ENCODE results near the gene AQP2.

AQP2 gene

GRCh38 chr12:49969027-49969426 lies 18.5 kb downstream of the AQP2 start:
- no peak overlapping the region for H3K4me3 ChIP-seq (ENCODE audit: control insufficient read depth, low read depth, low read length)
- no peak for DNase-seq (ENCODE audit: low read depth)
- TF ChIP-seq, protein P1, sequence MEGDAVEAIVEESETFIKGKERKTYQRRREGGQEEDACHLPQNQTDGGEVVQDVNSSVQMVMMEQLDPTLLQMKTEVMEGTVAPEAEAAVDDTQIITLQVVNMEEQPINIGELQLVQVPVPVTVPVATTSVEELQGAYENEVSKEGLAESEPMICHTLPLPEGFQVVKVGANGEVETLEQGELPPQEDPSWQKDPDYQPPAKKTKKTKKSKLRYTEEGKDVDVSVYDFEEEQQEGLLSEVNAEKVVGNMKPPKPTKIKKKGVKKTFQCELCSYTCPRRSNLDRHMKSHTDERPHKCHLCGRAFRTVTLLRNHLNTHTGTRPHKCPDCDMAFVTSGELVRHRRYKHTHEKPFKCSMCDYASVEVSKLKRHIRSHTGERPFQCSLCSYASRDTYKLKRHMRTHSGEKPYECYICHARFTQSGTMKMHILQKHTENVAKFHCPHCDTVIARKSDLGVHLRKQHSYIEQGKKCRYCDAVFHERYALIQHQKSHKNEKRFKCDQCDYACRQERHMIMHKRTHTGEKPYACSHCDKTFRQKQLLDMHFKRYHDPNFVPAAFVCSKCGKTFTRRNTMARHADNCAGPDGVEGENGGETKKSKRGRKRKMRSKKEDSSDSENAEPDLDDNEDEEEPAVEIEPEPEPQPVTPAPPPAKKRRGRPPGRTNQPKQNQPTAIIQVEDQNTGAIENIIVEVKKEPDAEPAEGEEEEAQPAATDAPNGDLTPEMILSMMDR (conservative IDR thresholded peaks at IDR 0.05; ENCODE audit: control insufficient read depth, insufficient read depth, low read depth, low read length) = no peak

DNA sequence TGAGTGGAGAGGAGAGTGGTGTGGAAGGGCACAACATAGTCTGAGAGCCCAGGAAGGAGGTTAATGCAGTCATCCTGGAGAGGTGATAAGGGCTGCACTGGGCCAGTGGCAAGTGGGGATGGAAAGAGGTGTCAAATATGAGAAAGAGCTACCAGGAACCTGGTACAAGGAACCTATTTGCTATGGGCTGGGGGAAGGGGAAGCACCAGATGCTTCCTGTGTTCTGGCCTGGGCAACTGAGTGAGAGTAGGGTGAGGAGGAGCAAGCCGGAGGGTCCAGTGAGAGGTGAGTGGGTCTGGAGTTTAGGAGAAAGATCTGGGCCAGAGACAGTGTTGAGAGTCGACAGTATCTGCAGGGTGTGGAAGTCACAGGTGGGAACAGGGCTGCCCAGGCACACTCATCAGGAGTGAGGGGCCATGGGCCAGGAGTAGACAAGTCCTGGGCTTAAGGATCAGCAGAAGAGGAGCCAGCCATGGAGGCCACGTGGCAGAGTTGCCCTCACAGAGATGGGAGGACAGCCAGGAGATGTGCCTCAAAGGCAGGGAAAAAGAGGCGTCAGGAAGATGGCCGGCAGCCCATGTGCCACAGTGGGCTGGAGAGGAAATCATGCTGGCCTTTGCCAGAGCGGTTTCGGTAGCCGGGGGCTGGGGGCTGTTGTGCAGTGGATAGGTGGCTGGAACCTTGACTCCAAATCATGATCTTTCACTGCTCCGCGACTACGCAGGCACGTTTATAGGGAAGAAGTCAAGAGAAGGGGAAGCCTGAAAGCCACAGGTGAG lies 19.3 kb downstream of the AQP2 start:
- no peak for DNase-seq (ENCODE audit: low read depth)
- TF ChIP-seq, protein P1 (conservative IDR thresholded peaks at IDR 0.05; ENCODE audit: control insufficient read depth, insufficient read depth, low read depth, low read length) = no peak
- H3K4me3 ChIP-seq (ENCODE audit: control insufficient read depth, low read depth, low read length) = no peak overlapping the region

GRCh38 chr12:49970658-49971057 lies 20.1 kb downstream of the AQP2 start:
- no peak overlapping the region for H3K4me3 ChIP-seq (ENCODE audit: control insufficient read depth, low read depth, low read length)
- TF ChIP-seq, protein P1 (conservative IDR thresholded peaks at IDR 0.05; ENCODE audit: control insufficient read depth, insufficient read depth, low read depth, low read length) = no peak

DNA sequence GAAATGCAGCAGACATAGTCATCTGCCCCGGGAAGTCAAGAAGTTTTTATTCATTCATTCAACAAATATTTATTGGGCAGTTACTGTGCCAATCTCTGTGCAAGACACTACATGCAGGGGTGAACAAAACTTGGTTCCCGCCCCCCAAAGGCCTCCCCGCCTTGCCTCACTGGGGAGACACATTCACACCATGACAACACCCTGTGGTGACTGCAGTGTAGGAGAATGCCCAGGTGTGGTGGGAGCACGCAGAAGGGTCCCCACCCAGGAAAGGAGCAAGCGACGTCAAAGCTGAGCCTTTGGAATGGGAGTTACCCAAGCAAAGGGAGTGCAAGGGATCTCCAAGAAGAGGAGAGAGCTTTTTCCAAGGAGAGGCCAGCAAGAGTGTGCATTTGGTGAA lies 20.6 kb downstream of the AQP2 start:
- no peak overlapping the region for H3K4me3 ChIP-seq (ENCODE audit: control insufficient read depth, low read depth, low read length)
- TF ChIP-seq, protein P1 (conservative IDR thresholded peaks at IDR 0.05; ENCODE audit: control insufficient read depth, insufficient read depth, low read depth, low read length) = no peak
- no peak for DNase-seq (ENCODE audit: low read depth)

More at GRCh38 chr12:49970658-49971057, 20.1 kb downstream of the AQP2 start:
- DNase-seq (ENCODE audit: low read depth) = no peak

- no peak for DNase-seq (ENCODE audit: low read depth)
- H3K4me3 ChIP-seq (ENCODE audit: control insufficient read depth, low read depth, low read length) = no peak overlapping the region
- TF ChIP-seq, protein P1 (conservative IDR thresholded peaks at IDR 0.05; ENCODE audit: control insufficient read depth, insufficient read depth, low read depth, low read length) = no peak
These were observed 21.6 kb downstream of the AQP2 start for GRCh38 chr12:49972129-49972528.

- TF ChIP-seq, protein P1 (conservative IDR thresholded peaks at IDR 0.05; ENCODE audit: control insufficient read depth, insufficient read depth, low read depth, low read length) = no peak
- no peak within 1 kb of the TSS for H3K4me3 ChIP-seq (ENCODE audit: control insufficient read depth, low read depth, low read length)
These were observed 22.3 kb downstream of the AQP2 start, which contains the start of gene AQP6 for GRCh38 chr12:49972641-49973360. AQP6 (plus strand) TSS chr12:49972947; CDS start chr12:49973174, 227 bp downstream.

More at GRCh38 chr12:49972641-49973360, 22.3 kb downstream of the AQP2 start, which contains the start of gene AQP6:
- no peak for DNase-seq (ENCODE audit: low read depth)
